Neural cell (in vitro differentiated cells): ENCODE data around the gene SPTBN2. TPM values are rescaled to one million over a fixed set of nuclear protein-coding genes. Genes with fewer than 3 reads are reported as not detected.

Experiments used
- H2AFZ ChIP-seq: fragments of 200-600, 300-800 bp; sonication (generic), shearing (Covaris generic); 2 replicates; pipeline ENCODE4 v1.6.0; 2014; ENCODE audit warnings: low read depth, mild to moderate bottlenecking, antibody characterized with exemption, low read length, moderate library complexity
- H3F3A ChIP-seq: fragments of 200-600 bp; shearing (Covaris generic); 2 replicates; pipeline ENCODE4 v1.6.1; 2016; ENCODE audit warnings: mild to moderate bottlenecking, moderate library complexity, mixed read lengths, antibody characterized with exemption, low read length; ENCODE audit not compliant: insufficient read depth, poor library complexity, severe bottlenecking
- H3K27ac ChIP-seq: fragments of 200-600, 300-800 bp; sonication (generic), shearing (Covaris generic); 2 replicates; pipeline ENCODE4 v1.5.1; 2014; ENCODE audit warnings: mild to moderate bottlenecking, low read length, moderate library complexity
- H3K27me3 ChIP-seq: fragments of 300-800, 200-600 bp; sonication (generic), shearing (Covaris generic); 2 replicates; pipeline ENCODE4 v1.6.0; 2014; ENCODE audit warnings: mild to moderate bottlenecking, low read depth, low read length, moderate library complexity; ENCODE audit not compliant: insufficient read depth
- H3K36me3 ChIP-seq: fragments of 300-800, 200-600 bp; sonication (generic), shearing (Covaris generic); 2 replicates; pipeline ENCODE4 v1.5.1; 2014; ENCODE audit warnings: mild to moderate bottlenecking, antibody characterized with exemption, low read length, moderate library complexity; ENCODE audit not compliant: insufficient read depth
- H3K4me2 ChIP-seq: fragments of 300-800, 200-600 bp; sonication (generic), shearing (Covaris generic); 2 replicates; pipeline ENCODE4 v1.6.0; 2014; ENCODE audit warnings: mild to moderate bottlenecking, low read length
- H3K4me3 ChIP-seq: fragments of 300-800, 200-600 bp; sonication (generic), shearing (Covaris generic); 2 replicates; pipeline ENCODE4 v1.5.1; 2014; ENCODE audit warnings: mild to moderate bottlenecking, low read length, moderate library complexity
- H3K79me2 ChIP-seq: fragments of 200-600 bp; shearing (Covaris generic); replicated peaks from 2 replicates; pipeline ENCODE4 v1.6.0; 2014; ENCODE audit warnings: mild to moderate bottlenecking, low read length, moderate library complexity; ENCODE audit not compliant: insufficient read depth
- H3K9ac ChIP-seq: fragments of 300-800, 200-600 bp; sonication (generic), shearing (Covaris generic); 2 replicates; pipeline ENCODE4 v1.6.1; 2016; ENCODE audit warnings: mild to moderate bottlenecking, low read length, mixed read lengths
- H3K9me2 ChIP-seq: fragments of 200-600 bp; shearing (Covaris generic); 2 replicates; pipeline ENCODE4 v1.6.1; 2016; ENCODE audit warnings: mild to moderate bottlenecking, low read length, mixed read lengths; ENCODE audit not compliant: insufficient read depth
- H3K9me3 ChIP-seq: fragments of 200-600, 300-800 bp; sonication (generic), shearing (Covaris generic); 2 replicates; pipeline ENCODE4 v1.6.1; 2016; ENCODE audit warnings: mild to moderate bottlenecking, mixed run types, low read length, moderate library complexity, mixed read lengths
- H4K20me1 ChIP-seq: fragments of 200-600 bp; shearing (Covaris generic); 2 replicates; pipeline ENCODE4 v1.6.1; 2016; ENCODE audit warnings: mild to moderate bottlenecking, mixed run types; ENCODE audit not compliant: insufficient read depth
- CTCF ChIP-seq: fragments of 450-650 bp; IDR thresholded peaks from 2 replicates; pipeline ENCODE4 v1.5.1; 2014; ENCODE audit warnings: antibody characterized with exemption, mild to moderate bottlenecking, moderate library complexity; ENCODE audit not compliant: poor library complexity, severe bottlenecking
- EP300 ChIP-seq: fragments of 450-650 bp; conservative IDR thresholded peaks from 2 replicates; pipeline ENCODE4 v1.6.1; 2014; ENCODE audit warnings: antibody characterized with exemption, mild to moderate bottlenecking, moderate library complexity; ENCODE audit not compliant: poor library complexity, severe bottlenecking
- EZH2 ChIP-seq: fragments of 200-600, 300-800 bp; shearing (Covaris generic), sonication (generic); IDR thresholded peaks from 2 replicates; pipeline ENCODE4 v1.6.1; 2014; ENCODE audit warnings: antibody characterized with exemption, low read length, borderline replicate concordance, mild to moderate bottlenecking; ENCODE audit not compliant: insufficient read depth, poor library complexity, severe bottlenecking
- MXI1 ChIP-seq: fragments of 450-650 bp; conservative IDR thresholded peaks from 2 replicates; pipeline ENCODE4 v1.6.1; 2014; ENCODE audit warnings: antibody characterized with exemption, mild to moderate bottlenecking; ENCODE audit not compliant: poor library complexity, severe bottlenecking
- POLR2AphosphoS5 ChIP-seq: IDR thresholded peaks from 2 replicates; pipeline ENCODE4 v1.6.1; 2012
- RAD21 ChIP-seq: fragments of 450-650 bp; conservative IDR thresholded peaks from 2 replicates; pipeline ENCODE4 v1.6.1; 2014; ENCODE audit warnings: antibody characterized with exemption, mild to moderate bottlenecking, moderate library complexity
- SMC3 ChIP-seq: fragments of 450-650 bp; conservative IDR thresholded peaks from 2 replicates; pipeline ENCODE4 v1.6.1; 2014; ENCODE audit warnings: antibody characterized with exemption, mild to moderate bottlenecking, moderate library complexity; ENCODE audit not compliant: poor library complexity
- TAF1 ChIP-seq: IDR thresholded peaks from 2 replicates; pipeline ENCODE4 v1.6.1; 2012; ENCODE audit warnings: low read depth
- polyA plus RNA-seq: library from polyadenylated mRNA; depleted of rRNA; stranded (reverse); fragments of >200 nt; gene quantifications from 2 replicates; pipeline ENCODE4 v1.2.3, GENCODE V29; 2014
- TF ChIP-seq, protein P1 (sequence below): IDR thresholded peaks from 2 replicates; pipeline ENCODE4 v1.6.1; 2012; ENCODE audit warnings: borderline replicate concordance

The SPTBN2 gene
- polyA plus RNA-seq, 1 donor from 2014 or later: 159 TPM

- Histone ChIP-seq H3K4me2 (no peak overlapping the region), H3K27me3 (no peaks in the 10 kb centered on the region), H3K4me3 (no peak overlapping the region), H3K27ac (no peak overlapping the region), H3K79me2 (peaks cover 79% of the 10 kb centered on the region), H3K36me3 (peaks cover 10% of the 10 kb centered on the region), H3F3A (no peaks in the 10 kb centered on the region), H3K9ac (no peak overlapping the region), H3K9me2 (no peaks in the 10 kb centered on the region), H2AFZ (no peak overlapping the region), H3K9me3 (no peaks in the 10 kb centered on the region), H4K20me1 (peaks cover 33% of the 10 kb centered on the region)
- TF ChIP-seq TAF1: no peak
- no peak for TF ChIP-seq CTCF
- no peak for TF ChIP-seq RAD21
- TF ChIP-seq, protein P1, sequence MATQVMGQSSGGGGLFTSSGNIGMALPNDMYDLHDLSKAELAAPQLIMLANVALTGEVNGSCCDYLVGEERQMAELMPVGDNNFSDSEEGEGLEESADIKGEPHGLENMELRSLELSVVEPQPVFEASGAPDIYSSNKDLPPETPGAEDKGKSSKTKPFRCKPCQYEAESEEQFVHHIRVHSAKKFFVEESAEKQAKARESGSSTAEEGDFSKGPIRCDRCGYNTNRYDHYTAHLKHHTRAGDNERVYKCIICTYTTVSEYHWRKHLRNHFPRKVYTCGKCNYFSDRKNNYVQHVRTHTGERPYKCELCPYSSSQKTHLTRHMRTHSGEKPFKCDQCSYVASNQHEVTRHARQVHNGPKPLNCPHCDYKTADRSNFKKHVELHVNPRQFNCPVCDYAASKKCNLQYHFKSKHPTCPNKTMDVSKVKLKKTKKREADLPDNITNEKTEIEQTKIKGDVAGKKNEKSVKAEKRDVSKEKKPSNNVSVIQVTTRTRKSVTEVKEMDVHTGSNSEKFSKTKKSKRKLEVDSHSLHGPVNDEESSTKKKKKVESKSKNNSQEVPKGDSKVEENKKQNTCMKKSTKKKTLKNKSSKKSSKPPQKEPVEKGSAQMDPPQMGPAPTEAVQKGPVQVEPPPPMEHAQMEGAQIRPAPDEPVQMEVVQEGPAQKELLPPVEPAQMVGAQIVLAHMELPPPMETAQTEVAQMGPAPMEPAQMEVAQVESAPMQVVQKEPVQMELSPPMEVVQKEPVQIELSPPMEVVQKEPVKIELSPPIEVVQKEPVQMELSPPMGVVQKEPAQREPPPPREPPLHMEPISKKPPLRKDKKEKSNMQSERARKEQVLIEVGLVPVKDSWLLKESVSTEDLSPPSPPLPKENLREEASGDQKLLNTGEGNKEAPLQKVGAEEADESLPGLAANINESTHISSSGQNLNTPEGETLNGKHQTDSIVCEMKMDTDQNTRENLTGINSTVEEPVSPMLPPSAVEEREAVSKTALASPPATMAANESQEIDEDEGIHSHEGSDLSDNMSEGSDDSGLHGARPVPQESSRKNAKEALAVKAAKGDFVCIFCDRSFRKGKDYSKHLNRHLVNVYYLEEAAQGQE: no peak
- no peak for TF ChIP-seq EP300
- TF ChIP-seq POLR2AphosphoS5: no peak
- no peak for TF ChIP-seq SMC3
- no peak for TF ChIP-seq MXI1
- TF ChIP-seq EZH2: no peak
These were observed 79.1 kb downstream of the SPTBN2 start for GRCh38 chr11:66649903-66650302.

- Histone ChIP-seq H3K79me2 (peaks cover 90% of the 10 kb centered on the region), H3K9ac (no peak overlapping the region), H3K36me3 (peaks cover 21% of the 10 kb centered on the region), H3K27ac (no peak overlapping the region), H3K4me2 (no peak overlapping the region), H3K9me2 (no peaks in the 10 kb centered on the region), H2AFZ (no peak overlapping the region), H3F3A (no peaks in the 10 kb centered on the region), H3K27me3 (no peaks in the 10 kb centered on the region), H3K9me3 (no peaks in the 10 kb centered on the region), H4K20me1 (peaks cover 64% of the 10 kb centered on the region), H3K4me3 (peak overlapping the region; percentile 75)
- TF ChIP-seq CTCF (no peak), TAF1 (no peak), MXI1 (no peak), EZH2 (no peak), RAD21 (no peak), POLR2AphosphoS5 (no peak), SMC3 (no peak), EP300 (no peak)
- TF ChIP-seq, protein P1: no peak
These were observed 82.2 kb downstream of the SPTBN2 start for GRCh38 chr11:66646828-66647227.
